ENCODE data around the gene UCHL1. TPM values are rescaled to one million over a fixed set of nuclear protein-coding genes. Genes with fewer than 3 reads are reported as not detected.
A peak's percentile ranks its signal among the peaks of the same experiment; 100 is the strongest.

UCHL1 gene
- 100 to 1,000 TPM; 349 to 502 (median 461) TPM for total RNA-seq (2021; fragmentation: NEBNext Ultra II Directional; extraction: Animal tissue kit (Norgen Biotek cat#: 25700))
- long read RNA-seq, transcript UCHL1-211 (6 exons, 862 nt): minor isoform, 5 of 463 reads
- long read RNA-seq, transcript UCHL1-209 (8 exons, 1,119 nt): major isoform, 420 of 463 reads
- long read RNA-seq, partial matches to known transcripts: 17 of 463 reads
- long read RNA-seq, other reads (novel, unspliced or antisense): 21 of 463 reads

GRCh38 chr4:41256740-41257256 is at the start of gene UCHL1:
TSS of gene UCHL1 (plus strand) at chr4:41256928. CDS start at chr4:41256977, 49 bp downstream.
- Mint-ChIP-seq H3K4me1 (ENCODE audit: low read depth) (peaks cover 28% of the 10 kb centered on the region), H3K4me3 (peak within 1 kb of the TSS; percentile 88), H3K36me3 (ENCODE audit: low read depth) (peaks cover 21% of the 10 kb centered on the region), H3K27me3 (ENCODE audit: insufficient read depth) (peaks cover 21% of the 10 kb centered on the region), H3K27ac (peak within 1 kb of the TSS; percentile 83), H3K9me3 (no peaks in the 10 kb centered on the region)
- DNase-seq: peak; percentile 78
- no peak for TF ChIP-seq CTCF (IDR thresholded peaks at IDR 0.05)

- peaks cover 4% of the 10 kb centered on the region for H3K27me3 Mint-ChIP-seq (ENCODE audit: insufficient read depth)
- no peaks in the 10 kb centered on the region for H3K9me3 Mint-ChIP-seq
- DNase-seq: no peak
- no peak for TF ChIP-seq CTCF (IDR thresholded peaks at IDR 0.05)
- peak overlapping the region; percentile 87 for H3K27ac Mint-ChIP-seq
- peaks cover 20% of the 10 kb centered on the region for H3K36me3 Mint-ChIP-seq (ENCODE audit: low read depth)
- no peak overlapping the region for H3K4me3 Mint-ChIP-seq
- peaks cover 91% of the 10 kb centered on the region for H3K4me1 Mint-ChIP-seq (ENCODE audit: low read depth)
These were observed 49.4 kb upstream of the UCHL1 start for GRCh38 chr4:41207291-41207831.

GRCh38 chr4:41209187-41209586 is 47.5 kb upstream of the UCHL1 start:
- H3K27me3 Mint-ChIP-seq (ENCODE audit: insufficient read depth): no peaks in the 10 kb centered on the region; the same call in 1 of the 2 replicates
- peak overlapping the region; percentile 71 for H3K27ac Mint-ChIP-seq
- peak overlapping the region; percentile 18; the same call in 1 of the 2 replicates for H3K4me3 Mint-ChIP-seq
- H3K9me3 Mint-ChIP-seq: no peaks in the 10 kb centered on the region
- peaks cover 78% of the 10 kb centered on the region for H3K4me1 Mint-ChIP-seq (ENCODE audit: low read depth)
- no peak for TF ChIP-seq CTCF (IDR thresholded peaks at IDR 0.05)
- no peak for DNase-seq
- peaks cover 20% of the 10 kb centered on the region for H3K36me3 Mint-ChIP-seq (ENCODE audit: low read depth)

GRCh38 chr4:41209901-41210300 is 46.8 kb upstream of the UCHL1 start:
- Mint-ChIP-seq H3K36me3 (ENCODE audit: low read depth) (peaks cover 20% of the 10 kb centered on the region), H3K9me3 (no peaks in the 10 kb centered on the region), H3K4me1 (ENCODE audit: low read depth) (peaks cover 74% of the 10 kb centered on the region), H3K27ac (no peak overlapping the region), H3K4me3 (no peak overlapping the region), H3K27me3 (ENCODE audit: insufficient read depth) (no peaks in the 10 kb centered on the region; the same call in 1 of the 2 replicates)
- DNase-seq: no peak
- TF ChIP-seq CTCF (IDR thresholded peaks at IDR 0.05): no peak

GRCh38 chr4:41211951-41212615 is 44.6 kb upstream of the UCHL1 start:
- no peak for DNase-seq
- Mint-ChIP-seq H3K27me3 (ENCODE audit: insufficient read depth) (no peaks in the 10 kb centered on the region; the same call in 1 of the 2 replicates), H3K9me3 (no peaks in the 10 kb centered on the region), H3K4me3 (peak overlapping the region; percentile 97), H3K36me3 (ENCODE audit: low read depth) (peaks cover 16% of the 10 kb centered on the region), H3K27ac (peak overlapping the region; percentile 65), H3K4me1 (ENCODE audit: low read depth) (peaks cover 71% of the 10 kb centered on the region)
- no peak for TF ChIP-seq CTCF (IDR thresholded peaks at IDR 0.05)

Data from HFFc6 (cell line).